GM18508 (cell line): ENCODE measurements around the gene SMOC1.

Experiments
- ATAC-seq: cut with Tn5 transposase; IDR thresholded peaks from one replicate; pipeline ENCODE4 v1.9.1; 2021; ENCODE audit warnings: moderate number of reproducible peaks; ENCODE audit not compliant: insufficient read depth, unreplicated experiment

The SMOC1 gene

DNA sequence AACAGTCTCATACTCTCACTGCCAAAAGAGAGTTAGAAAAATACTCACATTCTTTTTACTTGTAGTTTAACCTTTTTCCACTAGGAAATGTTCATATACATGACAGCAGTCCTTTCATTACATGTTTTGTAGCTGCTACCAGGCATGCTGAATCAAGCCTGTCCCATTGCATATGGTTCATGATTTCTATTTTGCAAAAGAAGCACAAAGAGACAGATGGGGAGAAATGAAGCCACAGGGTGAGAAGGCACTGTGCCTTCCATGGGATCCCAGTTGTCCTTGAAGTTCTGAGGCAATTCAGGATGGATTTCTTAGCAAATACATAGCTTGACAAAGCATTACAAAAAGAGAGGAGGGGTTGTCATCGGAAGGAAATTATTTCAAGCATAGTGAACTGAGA, 89.5 kb downstream of the SMOC1 start:
- no peak for ATAC-seq

DNA sequence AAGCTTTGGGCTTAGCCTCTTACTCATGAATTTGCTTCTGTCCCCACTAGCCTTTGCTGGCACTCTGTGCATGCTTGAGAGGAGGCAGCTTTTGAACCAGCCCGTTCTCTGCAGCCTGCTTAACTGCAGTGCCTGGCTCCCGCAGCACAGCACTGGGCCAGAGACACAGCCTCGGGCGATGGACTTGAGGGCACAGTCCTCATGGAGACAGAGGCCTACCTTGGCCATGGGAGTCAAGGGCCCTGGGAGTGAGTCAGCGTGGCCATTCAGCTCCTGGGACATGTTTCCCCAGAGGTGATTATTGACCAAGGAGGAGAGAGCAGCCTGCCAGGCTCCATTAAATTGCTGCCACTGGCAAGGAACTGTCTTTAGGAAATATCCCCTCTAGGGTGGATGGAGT, 93.5 kb downstream of the SMOC1 start:
- ATAC-seq, result no peak

DNA sequence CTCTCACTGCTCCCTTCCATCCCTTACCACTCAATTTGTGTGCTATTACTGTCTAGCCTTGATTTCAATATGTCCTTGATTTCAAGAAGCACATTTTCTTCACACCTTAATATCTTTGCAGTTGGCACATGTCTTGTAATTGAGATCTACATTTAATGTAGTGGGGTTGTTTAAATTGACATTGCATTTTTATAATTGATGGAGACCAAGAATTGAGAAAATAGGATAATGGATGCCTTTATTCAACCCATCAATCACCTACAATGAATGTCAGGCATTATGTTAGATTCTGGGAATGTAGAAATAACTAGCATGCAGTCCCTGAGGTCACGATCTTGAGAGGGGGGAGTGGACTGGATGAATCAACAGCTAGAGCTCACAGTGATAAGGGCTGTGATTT, 94.6 kb downstream of the SMOC1 start:
- ATAC-seq, result no peak

DNA sequence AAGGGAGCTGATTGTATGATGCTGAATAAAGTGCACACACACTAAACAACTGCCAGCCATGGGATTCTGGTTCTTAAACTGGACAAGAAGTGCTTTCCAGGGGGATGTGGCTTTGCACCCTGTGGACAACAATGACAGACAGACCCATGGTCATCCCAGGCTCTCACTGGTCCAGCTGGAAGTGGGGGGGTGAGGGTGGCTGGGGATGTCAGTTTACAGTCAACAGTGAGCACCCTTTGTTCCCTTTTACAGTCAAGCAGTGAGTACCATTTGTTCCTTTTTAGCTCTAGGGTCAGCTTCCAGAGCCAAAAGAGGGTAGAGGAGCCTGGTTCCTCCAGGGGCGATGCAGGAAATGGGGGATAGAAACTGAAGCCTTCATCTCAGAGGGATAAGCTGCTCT, 100.7 kb downstream of the SMOC1 start:
- ATAC-seq, result no peak

DNA sequence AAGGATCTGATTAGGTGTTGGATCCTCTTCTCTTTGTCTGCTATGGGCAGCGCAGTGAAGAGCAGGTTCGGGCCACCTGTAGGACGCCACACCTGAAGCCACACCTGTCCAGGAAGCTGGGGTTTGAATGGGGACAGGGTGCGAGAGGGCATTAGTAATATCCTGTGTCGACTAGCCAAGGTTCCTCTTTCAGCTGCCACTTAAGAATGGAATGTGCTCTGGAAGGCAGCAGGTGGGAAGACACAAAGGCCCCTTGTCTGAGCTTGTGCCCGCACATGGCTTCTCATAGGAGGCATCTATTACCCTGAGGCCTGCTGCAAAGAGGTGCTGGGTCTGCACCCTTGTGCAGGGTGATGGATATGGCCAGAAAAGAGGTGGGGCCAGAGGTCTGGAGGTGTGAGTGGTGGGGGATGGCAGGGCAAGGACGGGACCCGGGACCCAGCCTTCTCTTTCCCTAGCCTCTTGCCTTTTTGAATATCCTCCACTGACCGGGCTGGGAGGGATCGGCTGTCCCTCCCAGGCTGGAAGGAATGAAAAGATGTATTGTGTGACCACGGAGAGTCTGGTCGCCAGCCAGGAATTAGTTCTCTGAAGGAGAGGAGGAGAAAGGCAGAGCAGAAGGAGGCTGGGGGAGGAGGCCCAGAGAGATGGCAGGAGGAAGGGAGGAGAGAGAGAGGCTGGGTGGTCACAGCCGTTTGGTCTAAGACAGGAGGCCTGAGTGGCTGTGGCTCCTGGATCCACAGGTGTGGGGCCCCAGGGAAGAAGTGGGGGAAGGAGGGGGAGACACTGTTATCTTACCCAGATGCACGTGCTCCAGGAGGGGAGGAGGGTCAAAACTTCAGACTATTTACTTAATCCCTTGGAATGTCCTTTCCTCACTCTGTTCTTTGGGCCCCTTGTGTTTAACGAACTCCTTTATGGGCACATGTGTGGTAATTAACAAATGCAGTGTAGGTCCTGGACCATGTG, 101.5 kb downstream of the SMOC1 start:
- ATAC-seq, result no peak

DNA sequence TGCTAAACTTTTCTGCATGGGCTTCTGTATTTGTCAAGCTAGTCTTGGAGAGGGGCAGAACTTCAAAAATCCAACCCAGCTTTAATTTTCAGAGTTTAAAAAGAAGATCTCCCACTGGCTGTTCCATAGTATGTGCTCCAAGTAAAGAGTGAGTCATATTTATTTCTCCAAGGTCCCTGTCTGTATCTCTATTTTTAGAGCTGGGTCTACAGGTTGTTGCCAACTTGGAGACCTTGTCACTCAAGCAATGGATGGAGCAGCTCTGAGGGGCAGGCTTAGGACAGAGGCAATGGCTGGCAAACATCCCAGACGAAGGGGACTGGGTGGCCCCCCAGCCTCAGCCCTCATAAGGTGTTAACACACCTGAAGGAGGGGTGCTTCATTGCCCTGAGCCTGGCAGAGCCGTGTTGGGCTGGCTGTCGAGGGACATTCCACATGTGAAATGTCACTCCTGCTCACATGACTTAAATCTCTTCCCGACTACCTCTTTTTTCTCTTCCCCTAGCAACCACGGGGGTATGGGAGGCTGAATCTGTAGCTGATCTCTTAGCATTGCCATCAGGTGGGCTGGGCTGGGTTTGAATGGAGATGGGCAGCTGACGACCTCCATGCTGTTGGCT, 103.1 kb downstream of the SMOC1 start:
- no peak for ATAC-seq

DNA sequence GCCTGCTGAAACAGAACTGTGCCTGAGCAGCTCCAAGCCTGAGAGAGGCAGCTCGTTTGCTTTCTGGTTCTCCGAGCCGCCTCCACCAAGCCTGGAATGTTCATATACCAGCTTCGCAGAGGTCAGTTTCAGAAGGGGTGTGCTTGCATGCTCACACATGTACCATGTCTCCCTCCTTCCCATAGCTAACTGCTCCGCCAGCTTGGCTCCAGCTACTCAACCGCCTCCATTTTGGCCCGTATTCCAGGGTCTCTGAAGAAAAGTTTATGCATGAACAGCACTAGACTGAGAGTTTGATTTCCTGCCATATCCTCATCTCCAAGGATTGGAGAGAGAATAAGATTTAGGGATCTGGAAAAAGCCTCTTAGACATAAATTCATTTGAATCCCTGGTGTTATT, 103.7 kb downstream of the SMOC1 start:
- no peak for ATAC-seq

DNA sequence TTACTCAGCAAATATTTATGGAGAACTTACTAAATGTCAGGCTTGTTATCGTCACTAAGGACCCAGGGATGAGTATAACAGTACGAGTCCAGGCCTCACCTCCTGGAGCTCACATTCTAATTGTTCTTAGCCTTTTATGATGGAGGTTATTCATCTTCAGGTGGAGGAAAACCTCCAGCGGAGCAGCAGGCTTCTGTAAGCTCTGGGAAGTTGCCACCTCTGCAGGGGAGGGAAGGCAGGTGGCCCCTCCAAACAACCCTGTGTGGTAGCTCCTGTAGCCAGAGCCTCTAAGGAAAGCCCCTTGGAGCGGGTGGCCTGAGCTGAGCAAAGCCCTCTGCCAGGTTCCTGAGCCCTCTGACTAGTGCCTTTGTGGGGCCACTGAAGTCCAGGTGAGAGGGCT, 104.1 kb downstream of the SMOC1 start:
- ATAC-seq, result no peak

DNA sequence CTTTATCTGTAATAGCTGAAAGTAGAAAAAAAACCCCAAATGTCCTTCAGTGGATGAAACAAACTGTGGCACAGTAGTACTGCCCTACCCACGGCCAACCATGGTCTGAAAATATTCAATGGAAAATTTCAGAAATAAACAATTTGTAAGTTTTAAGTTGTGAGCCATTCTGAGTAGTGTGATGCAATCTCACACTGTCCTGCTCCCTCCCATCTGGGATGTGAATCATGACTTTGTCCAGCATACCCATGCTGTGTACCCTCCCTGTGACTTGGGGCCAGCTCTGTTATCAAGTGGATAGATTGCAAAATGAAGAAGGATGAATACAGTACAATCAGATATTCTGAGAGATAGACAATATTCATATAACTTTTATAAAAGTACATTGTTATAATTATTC, 106.2 kb downstream of the SMOC1 start:
- no peak for ATAC-seq

DNA sequence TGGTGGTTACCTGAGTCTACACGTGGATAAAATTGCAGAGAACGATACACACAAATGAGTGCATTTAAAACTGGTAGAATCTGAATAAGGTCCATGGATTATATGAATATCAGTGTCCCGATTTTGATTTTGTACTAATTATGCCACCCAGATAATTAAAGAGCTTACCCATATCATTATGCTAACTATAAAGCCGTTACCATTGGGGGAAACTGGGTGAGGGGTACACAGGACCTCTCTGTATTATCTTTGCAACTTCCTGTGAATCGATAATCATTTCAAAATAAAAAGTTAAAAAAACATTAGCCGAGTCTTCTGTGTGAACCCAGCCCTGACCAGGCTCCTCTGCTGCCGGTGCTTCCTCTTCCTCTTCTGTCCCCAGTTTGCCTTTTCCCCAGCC, 107.1 kb downstream of the SMOC1 start:
- no peak for ATAC-seq

DNA sequence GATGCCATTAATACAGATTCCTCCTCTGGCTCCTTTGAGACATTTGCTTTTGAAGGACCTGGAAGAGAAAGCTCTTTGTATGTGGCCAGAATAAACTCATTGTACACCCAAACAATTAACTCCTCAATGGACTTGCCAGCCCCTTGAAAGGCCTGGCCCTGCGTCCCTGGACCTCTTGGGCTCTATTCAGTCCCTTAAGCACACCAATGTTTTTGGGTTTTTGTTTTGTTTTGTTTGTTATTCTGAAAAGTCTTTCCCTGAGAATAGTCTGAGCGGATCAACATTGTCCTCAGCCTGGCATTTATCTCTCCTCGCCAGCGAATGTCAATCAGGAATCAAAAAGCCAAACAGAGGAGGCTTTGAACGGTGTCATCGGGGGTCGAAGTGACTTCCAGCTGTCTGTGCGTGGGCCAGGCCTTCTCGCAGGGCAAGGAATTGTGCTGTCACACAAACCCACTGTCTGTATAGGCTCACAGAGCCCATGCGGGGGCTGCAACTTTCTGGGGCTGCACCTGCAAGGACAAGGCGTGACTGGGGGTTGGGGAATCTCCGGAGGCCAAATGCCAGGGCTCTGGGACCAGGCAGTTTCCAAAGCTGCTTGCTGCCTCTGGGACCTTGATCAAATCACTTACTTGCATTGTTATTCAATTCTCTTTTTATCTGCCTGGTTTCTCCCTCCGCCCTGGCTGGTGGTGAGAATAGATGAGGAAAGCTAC, 108.3 kb downstream of the SMOC1 start:
- no peak for ATAC-seq

DNA sequence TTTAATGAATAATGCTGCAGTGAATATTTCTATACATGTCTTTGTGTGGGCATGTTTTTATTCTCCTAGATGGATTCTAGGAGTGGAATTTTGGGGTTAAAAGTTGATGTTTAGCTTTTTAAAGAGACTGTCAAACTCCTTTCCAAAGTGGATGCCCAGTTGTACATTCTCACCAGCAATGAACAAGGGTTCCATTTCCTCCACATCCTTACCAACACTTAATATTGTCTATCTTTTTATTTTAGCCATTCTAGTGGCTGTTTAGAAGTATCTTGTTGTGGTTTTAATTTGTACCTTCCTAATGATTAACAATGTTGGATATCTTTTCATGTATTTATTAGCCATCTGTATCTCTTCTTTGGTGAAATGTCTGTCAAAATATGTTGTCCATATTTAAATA, 109.8 kb downstream of the SMOC1 start:
- ATAC-seq, result no peak

DNA sequence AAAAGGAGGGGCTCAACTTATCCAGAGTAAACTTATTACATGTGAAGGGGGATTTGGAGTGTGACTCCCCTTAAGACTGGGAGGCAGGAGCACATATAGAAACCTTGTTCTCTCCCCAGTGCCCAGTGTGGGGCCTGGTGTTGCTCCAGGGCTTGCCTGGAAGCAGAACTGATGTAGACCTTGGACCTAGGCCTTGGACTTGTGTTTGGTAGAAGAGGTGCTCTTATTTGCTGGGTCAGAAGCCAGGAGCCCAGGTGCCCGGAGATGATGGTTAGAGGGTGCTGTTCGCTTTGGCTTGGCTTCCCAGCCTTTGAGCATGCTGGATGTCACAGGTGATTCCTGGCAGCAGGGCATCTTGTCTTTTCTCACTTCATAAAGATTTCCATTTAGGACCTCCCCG, 110.4 kb downstream of the SMOC1 start:
- ATAC-seq, result no peak

DNA sequence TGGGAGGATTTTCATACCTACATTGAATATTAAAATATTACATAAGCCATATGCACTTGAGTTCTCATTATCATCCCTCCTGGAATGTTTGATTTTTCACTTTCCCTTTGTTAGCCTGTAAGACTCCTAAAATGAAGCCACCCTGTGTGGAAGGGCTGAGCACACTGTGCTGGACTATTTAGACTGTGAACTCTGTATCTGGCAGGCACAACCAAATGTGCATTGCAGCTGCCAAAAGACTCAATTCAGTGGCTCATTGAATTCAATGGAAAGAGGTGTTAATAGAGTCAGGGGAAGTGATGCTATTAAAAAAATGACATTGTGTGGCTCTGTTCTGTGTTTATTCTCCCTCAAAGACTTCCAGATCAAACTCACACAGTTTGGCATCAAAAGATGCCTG, 111.1 kb downstream of the SMOC1 start:
- no peak for ATAC-seq

DNA sequence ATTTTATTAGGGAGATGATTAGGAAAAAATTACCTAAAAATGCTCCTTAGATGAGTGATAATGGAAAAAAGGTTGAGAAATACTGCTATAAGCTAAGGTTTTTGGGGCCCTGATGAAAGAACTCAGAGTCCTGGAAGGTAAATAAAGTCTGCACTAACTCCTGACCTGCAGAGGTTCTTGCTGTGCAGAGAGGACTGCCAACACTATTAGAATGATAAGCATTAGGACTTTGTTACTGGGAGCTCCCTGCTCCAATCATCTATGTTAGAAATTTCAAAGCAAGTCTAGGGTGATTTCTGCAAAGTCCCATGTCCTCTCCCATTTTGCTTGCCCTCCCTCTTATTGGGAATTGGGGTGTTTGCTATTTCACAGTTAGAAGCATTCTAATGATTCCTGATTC, 112.2 kb downstream of the SMOC1 start:
- no peak for ATAC-seq

DNA sequence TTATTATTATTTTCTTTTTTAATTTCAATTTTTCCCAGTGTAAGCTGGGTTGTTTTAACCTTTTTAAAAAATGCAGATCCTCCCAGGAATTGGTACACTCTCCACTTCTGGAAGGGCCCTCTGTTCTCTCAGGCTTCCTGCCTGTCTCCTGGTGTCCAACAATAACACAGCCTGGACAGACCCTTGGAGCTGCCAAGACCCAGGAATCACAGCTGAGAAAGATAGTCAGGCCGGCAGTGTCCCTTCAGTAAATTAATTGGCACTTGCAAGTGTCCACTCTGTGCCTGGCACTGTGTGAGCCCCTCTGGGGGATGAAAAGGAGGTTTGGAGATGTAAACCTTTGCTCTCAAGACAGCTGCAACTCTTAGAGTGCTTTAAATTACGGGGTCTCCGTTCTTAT, 113.3 kb downstream of the SMOC1 start:
- no peak for ATAC-seq

DNA sequence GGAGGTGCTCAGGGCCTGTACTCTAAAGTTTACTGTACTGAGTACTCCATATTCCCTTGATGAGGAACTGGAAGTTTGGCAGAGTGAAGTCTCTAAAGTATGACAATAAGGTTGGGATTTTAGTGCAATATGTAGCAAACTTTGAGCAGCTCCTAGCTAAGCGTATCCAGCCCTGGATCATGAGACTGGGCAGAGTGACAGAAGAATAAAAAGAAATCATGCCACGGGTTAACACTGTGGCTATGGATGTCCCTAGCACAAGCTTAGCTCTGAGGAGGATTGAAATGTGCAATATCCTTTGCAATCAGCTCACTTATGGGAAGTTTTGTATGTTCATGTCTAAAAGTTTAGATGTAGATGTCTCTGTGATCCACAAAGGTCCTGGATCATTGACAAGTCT, 114.1 kb downstream of the SMOC1 start:
- ATAC-seq, result no peak

DNA sequence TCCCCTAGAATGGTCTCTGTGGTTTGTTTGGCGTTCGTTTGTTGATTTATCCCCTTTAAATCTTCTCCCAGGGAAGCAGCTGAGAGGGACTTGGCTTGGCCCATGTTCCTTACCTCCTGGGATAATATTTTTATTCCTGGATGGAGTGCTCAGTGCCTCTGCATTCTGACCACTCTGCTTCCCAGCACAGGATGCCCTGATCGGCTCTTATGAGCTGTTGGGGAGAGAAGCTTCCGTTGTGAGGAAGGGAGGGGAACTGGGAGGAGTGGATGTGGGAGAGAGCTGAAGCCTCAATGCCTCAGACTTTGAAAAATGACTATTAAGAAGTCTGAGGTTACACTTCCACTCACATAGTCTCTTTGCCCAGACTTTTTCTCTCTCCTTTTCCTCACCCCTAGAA, 114.8 kb downstream of the SMOC1 start:
- no peak for ATAC-seq

DNA sequence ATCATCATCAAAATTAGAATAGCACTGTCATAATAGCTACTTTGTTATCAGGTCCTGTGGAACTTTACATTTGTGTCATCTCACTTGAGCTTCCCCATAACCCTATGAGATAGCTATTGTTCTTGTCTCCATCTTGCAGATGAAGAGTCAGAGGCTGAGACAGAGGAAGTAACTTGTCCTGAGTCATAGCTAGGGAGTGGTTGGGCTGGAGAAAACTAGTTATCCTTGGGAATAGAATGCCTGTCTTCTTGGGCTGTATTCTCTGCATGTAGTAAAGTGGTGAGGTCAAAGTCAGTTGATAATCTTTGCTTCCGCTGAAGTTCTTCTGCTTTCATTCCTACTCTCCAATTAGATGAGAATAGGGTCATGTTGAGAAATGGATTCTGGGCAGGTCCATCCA, 117.0 kb downstream of the SMOC1 start:
- no peak for ATAC-seq

DNA sequence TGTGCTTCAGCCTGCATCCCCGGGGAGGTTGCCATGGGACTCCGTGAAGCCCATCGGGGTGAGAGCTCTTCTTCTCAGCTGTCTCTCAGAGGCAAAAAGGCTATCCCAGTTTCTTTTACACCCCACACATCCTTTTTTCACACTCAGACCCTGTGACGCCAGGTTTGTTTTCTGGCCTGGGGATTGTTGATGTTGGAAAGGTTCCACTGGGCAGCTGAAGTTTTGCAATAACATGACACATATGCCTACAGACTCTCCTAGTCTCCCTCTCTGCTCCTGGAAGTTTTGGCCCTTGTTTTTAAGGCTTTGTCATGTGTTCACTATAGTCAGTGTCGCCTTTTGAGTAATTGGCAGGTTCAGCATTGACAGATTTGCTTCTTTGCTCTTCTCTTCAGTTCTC, 118.6 kb downstream of the SMOC1 start:
- ATAC-seq, result no peak

DNA sequence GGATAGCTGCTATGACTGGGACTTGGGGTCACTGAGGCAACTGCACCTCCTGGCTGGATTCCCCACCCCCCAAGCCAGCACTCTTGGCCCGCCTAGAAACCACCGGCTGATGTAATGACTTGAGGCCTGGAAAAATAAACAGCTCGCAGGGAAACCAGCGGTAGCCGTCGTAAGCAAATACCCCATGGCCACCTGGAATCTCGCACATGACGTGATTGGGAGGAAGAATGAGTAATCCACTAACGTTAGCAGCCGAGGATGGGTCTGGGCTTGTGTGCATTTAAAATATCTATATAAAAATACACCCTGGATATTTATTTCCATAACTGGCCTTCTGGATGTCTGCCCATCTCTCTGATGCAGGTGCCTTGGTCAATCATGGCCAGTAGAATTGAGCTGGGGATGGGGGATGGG, 120.1 kb downstream of the SMOC1 start:
- ATAC-seq, result no peak
